Body of pancreas (tissue), 4 donors: Measurements from ENCODE around the gene RNF125. TPM values are rescaled to one million over a fixed set of nuclear protein-coding genes. Genes with fewer than 3 reads are reported as not detected.

ENCODE experiments used
- ATAC-seq: fragments of 150-250 bp; one replicate; pipeline ENCODE4 v1.9.1; 2016
- DNase-seq, 4 donors: peaks; one replicate each; pipeline ENCODE4 v3.0.0-alpha.2; 2019
- H3K27ac ChIP-seq, 4 donors: fragments of 200-600 bp; sonication (generic); 1 replicate in 3 of 4; 2 replicates in 1 of 4; pipeline versions ENCODE4 v1.5.1 to v1.6.1; 2016 to 2019; ENCODE audit warnings: mild to moderate bottlenecking in 1 of 4, mixed read lengths in 1 of 4, moderate library complexity in 1 of 4
- H3K27me3 ChIP-seq, 2 donors: fragments of 200-600 bp; sonication (generic); one replicate each; pipeline ENCODE4 v1.6.0; 2016; ENCODE audit warnings: mild to moderate bottlenecking in 1 of 2
- H3K36me3 ChIP-seq, 2 donors: fragments of 200-600 bp; sonication (generic); replicated peaks in 1 of 2; 2 replicates each; pipeline ENCODE4 v1.5.1; 2016; ENCODE audit warnings: low read depth in 2 of 2; ENCODE audit not compliant: insufficient read depth in 1 of 2
- H3K4me1 ChIP-seq: fragments of 200-600 bp; sonication (generic); one replicate; pipeline ENCODE4 v1.6.0; 2016
- H3K4me3 ChIP-seq, 2 donors: fragments of 200-600 bp; sonication (generic); 1 replicate in 1 of 2; 2 replicates in 1 of 2; pipeline ENCODE4 v1.5.1; 2016 to 2019
- H3K9me3 ChIP-seq, 3 donors: fragments of 200-600 bp; sonication (generic); 1 replicate in 2 of 3; 2 replicates in 1 of 3; pipeline ENCODE4 v1.5.1; 2016
- POLR2A ChIP-seq, 3 donors: fragments of 450-650 bp; IDR thresholded peaks; one replicate each; pipeline ENCODE4 v1.6.1; 2016; ENCODE audit warnings: antibody characterized with exemption in 3 of 3, mild to moderate bottlenecking in 2 of 3
- WGBS, 2 donors: methylation state at CpG; one replicate each; pipeline ENCODE4 v1.1.5; 2017; 5-methylcytosine and 5-hydroxymethylcytosine counted together
- intact Hi-C: fragments of 100-400 bp; cut with DNase I; formaldehyde crosslinking; loops from one replicate; pipeline ENCODE4 v1.15.1; 2023
- total RNA-seq, 2 donors: library from RNA; depleted of rRNA; stranded (reverse); fragments of >200 nt; gene quantifications; one replicate each; pipeline ENCODE4 v1.1.0, GENCODE V29; 2016
- TF ChIP-seq, protein P1 (sequence below), 7 experiments: fragments of 450-650 bp in 4 of 7; fragments of 200-600 bp in 3 of 7; sonication (generic) in 3 of 7; IDR thresholded peaks; one replicate each; pipeline ENCODE4 v1.5.1; 2016 to 2019; ENCODE audit warnings: antibody characterized with exemption in 7 of 7

The RNF125 gene
- total RNA-seq, 2 donors from 2014 or later: 2.6 to 4.9 TPM

DNA sequence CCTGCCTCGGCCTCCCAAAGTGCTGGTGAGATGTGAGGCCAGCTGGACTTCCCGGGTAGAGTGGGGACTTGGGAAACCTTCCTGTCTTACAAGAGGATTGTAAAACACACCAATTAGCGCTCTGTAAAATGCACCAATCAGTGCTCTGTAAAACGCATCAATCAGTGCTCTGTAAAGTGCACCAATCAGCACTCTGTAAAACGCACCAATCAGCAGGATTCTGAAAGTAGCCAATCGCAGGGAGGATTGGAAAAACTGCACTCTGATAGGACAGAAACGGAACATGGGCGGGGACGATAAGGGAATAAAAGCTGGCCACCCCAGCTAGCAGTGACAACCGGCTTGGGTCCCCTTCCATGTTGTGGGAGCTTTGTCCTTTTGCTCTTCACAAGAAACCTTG, 19.0 kb downstream of the RNF125 start:
- intact Hi-C loops: no loop called here
- Histone ChIP-seq H3K4me3 (no peak overlapping the region), H3K27me3 (no peaks in the 10 kb centered on the region), H3K9me3 (no peaks in the 10 kb centered on the region), H3K4me1 (no peaks in the 10 kb centered on the region), H3K27ac (no peak overlapping the region), H3K36me3 (peaks cover 0 to 2% of the 10 kb centered on the region in 2 donors)
- TF ChIP-seq POLR2A (IDR thresholded peaks at IDR 0.05): no peak
- TF ChIP-seq, protein P1, sequence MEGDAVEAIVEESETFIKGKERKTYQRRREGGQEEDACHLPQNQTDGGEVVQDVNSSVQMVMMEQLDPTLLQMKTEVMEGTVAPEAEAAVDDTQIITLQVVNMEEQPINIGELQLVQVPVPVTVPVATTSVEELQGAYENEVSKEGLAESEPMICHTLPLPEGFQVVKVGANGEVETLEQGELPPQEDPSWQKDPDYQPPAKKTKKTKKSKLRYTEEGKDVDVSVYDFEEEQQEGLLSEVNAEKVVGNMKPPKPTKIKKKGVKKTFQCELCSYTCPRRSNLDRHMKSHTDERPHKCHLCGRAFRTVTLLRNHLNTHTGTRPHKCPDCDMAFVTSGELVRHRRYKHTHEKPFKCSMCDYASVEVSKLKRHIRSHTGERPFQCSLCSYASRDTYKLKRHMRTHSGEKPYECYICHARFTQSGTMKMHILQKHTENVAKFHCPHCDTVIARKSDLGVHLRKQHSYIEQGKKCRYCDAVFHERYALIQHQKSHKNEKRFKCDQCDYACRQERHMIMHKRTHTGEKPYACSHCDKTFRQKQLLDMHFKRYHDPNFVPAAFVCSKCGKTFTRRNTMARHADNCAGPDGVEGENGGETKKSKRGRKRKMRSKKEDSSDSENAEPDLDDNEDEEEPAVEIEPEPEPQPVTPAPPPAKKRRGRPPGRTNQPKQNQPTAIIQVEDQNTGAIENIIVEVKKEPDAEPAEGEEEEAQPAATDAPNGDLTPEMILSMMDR (IDR thresholded peaks at IDR 0.05): no peak
- no peak for DNase-seq
- WGBS, 2 donors: 92 to 98% methylated on average over 10 of the region's 10 CpGs
- no peak for ATAC-seq

DNA sequence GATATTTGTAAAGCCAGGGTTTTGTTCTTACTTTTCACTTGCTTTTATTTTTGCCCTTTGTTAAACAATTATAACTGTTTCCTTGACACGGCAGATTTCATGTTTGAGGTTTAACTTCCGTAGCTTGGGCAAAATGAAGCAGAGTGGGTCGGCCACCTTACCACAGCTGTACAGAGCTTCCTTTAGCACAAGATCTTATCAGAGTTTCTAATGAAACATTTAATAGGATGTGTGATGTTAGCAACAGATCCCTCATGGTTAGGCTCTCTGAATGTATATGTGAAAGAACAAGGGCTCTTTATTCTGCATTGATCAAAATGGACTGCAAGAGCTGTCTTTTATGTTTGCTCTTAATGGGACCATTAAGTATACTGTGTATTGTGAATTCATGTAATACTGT, 22.3 kb downstream of the RNF125 start:
- ATAC-seq (no peak), DNase-seq (no peak)
- Histone ChIP-seq H3K4me1 (no peaks in the 10 kb centered on the region), H3K36me3 (peaks cover 0 to 2% of the 10 kb centered on the region in 2 donors), H3K4me3 (no peak overlapping the region), H3K9me3 (no peaks in the 10 kb centered on the region), H3K27me3 (no peaks in the 10 kb centered on the region), H3K27ac (no peak overlapping the region)
- WGBS, 2 donors: 55 to 61% methylated on average over 3 of the region's 3 CpGs
- TF ChIP-seq, protein P1 (IDR thresholded peaks at IDR 0.05): no peak
- no peak for TF ChIP-seq POLR2A (IDR thresholded peaks at IDR 0.05)
- intact Hi-C loops: no loop called here

DNA sequence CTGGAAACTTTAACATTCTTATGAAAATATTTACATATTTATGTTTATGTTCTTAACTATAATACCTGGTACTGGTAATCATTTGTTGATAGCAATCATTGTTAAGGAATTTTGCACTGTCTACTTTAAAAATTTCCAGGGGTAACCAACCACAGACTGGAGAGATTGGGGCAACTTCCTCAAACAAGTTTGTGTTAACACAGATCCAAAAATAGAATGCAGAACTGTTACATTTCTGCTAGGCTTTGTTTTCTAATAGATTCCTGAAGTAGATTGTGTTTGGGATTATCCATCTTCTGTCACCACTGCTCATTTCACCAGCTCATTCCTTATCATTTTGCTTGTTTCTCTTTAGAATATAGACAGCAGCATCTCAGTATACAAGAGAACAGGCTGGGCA, 23.7 kb downstream of the RNF125 start:
- no peak for ATAC-seq
- intact Hi-C loops: no loop called here
- Histone ChIP-seq H3K27ac (no peak overlapping the region), H3K4me1 (no peaks in the 10 kb centered on the region), H3K9me3 (no peaks in the 10 kb centered on the region), H3K27me3 (no peaks in the 10 kb centered on the region), H3K36me3 (peaks cover 0 to 2% of the 10 kb centered on the region in 2 donors), H3K4me3 (no peak overlapping the region)
- no peak for DNase-seq
- TF ChIP-seq POLR2A (IDR thresholded peaks at IDR 0.05): no peak
- TF ChIP-seq, protein P1 (IDR thresholded peaks at IDR 0.05): no peak

DNA sequence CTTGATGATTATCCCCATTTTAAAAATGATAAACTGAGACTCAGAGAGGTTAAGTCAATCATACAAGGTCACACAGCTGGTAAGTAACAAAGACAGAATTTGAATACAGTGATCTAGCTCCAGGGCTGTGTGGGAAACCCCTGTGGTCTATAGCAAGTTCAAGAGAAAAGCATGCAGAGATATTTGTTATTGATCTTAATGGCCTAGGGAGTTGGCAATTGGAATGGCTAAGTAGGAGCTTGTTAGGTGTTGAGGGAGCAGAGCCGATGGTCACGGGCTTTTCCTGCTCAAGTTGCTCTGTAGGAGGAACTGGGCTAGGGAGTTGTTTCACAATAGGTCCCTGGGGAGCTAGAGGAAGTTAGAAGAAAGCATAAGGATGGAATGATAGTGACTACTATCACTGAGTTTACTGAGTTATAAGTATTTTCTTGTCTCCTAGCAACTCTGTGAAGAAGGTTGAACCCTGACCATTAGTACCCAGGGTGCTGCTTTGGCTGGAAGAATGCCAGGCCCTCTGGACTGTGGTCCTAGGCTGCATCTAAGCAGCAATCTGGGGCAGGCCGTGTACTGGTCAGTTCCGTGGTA, 30.0 kb downstream of the RNF125 start:
- no peak for TF ChIP-seq POLR2A (IDR thresholded peaks at IDR 0.05)
- Histone ChIP-seq H3K4me3 (no peak overlapping the region), H3K36me3 (no peaks in the 10 kb centered on the region), H3K27me3 (no peaks in the 10 kb centered on the region), H3K4me1 (no peaks in the 10 kb centered on the region), H3K9me3 (no peaks in the 10 kb centered on the region), H3K27ac (peak overlapping the region in 1 of 4 donors; percentile 59)
- 65 to 75% methylated on average over 2 to 4 of the region's 4 CpGs for WGBS, 2 donors
- intact Hi-C loops: no loop called here
- ATAC-seq: peak; percentile 27
- DNase-seq: peak in 3 of 4 donors; percentile 11 to 56 (median 21)

DNA sequence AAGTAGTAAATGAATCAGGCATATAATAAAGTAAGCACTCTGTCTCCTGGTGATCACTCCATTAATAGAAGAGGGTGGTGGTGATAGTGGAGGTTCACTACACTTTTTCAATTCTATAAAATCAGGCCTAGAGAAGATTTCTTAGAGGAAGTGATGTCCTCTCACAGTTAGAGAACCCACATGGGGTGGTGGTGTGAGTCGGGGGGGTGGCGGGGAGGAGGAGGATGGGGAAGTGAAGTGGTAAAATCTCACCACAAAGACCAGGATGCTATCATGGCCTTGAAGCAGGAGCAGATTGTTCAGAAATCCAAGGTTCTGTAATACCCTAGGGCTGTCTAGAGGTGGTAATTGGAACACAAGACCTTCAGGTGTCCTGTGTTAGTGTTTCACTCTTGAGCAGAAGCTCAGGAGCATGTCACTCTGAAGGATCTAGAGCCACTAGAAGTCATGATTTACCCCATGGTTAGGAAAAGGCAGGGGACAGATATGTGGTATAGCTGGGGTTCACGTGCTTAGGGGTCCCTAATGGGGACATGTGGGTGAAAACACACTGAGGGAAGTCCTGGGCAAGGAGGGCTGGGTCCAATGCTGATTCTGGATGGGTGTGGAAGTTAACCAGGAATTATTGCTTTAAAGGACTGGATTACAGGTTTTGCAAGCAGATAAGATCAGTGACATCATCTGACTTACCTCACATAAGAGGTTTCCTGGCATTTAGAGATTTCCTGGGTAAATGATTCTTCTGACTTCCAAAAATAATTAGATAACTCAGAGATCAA, 31.0 kb downstream of the RNF125 start:
- 73 to 76% methylated on average over 2 to 3 of the region's 3 CpGs for WGBS, 2 donors
- Histone ChIP-seq H3K27me3 (no peaks in the 10 kb centered on the region), H3K4me3 (no peak overlapping the region), H3K27ac (peak overlapping the region in 1 of 4 donors; percentile 59), H3K36me3 (no peaks in the 10 kb centered on the region), H3K4me1 (no peaks in the 10 kb centered on the region), H3K9me3 (no peaks in the 10 kb centered on the region)
- peak in 1 of 4 donors; percentile 39 for DNase-seq
- intact Hi-C loops: no loop called here
- TF ChIP-seq POLR2A (IDR thresholded peaks at IDR 0.05): no peak
- TF ChIP-seq, protein P1 (IDR thresholded peaks at IDR 0.05): no peak
- ATAC-seq: no peak
